WTC11 (cell line): ENCODE results near the gene CLRN3. TPM values are rescaled to one million over a fixed set of nuclear protein-coding genes. Genes with fewer than 3 reads are reported as not detected.

Experiments
- ATAC-seq: fragments of 200-7000 bp; cut with Tn5 transposase; 2 replicates; pipeline ENCODE4 v1.10.0; 2021; ENCODE audit warnings: mild to moderate bottlenecking, moderate library complexity
- CTCF ChIA-PET: fragments of 300-600 bp; sonication (Branson Sonifier 250); formaldehyde crosslinking; loops from one replicate; lab custom pipeline; 2021; ENCODE audit warnings: antibody characterized with exemption; lab: Charles Lee
- POLR2A ChIA-PET: fragments of 350-600 bp; sonication (Branson Sonifier 250); formaldehyde crosslinking; loops from one replicate; lab custom pipeline; 2021; ENCODE audit warnings: antibody characterized with exemption; lab: Charles Lee
- DNase-seq: peaks from one replicate; pipeline ENCODE4 v3.0.0; 2021; ENCODE audit warnings: low spot score
- H3K27ac Mint-ChIP-seq: 2 replicates; pipeline ENCODE4 v1.8.0; 2021; ENCODE audit warnings: mixed read lengths
- H3K27me3 Mint-ChIP-seq: 2 replicates; pipeline ENCODE4 v1.8.0; 2021; ENCODE audit warnings: low read depth, mild to moderate bottlenecking, moderate library complexity, mixed read lengths
- H3K36me3 Mint-ChIP-seq: 2 replicates; pipeline ENCODE4 v1.8.0; 2021; ENCODE audit warnings: mixed read lengths
- H3K4me1 Mint-ChIP-seq: 2 replicates; pipeline ENCODE4 v1.8.0; 2022; ENCODE audit warnings: mixed read lengths
- H3K4me3 Mint-ChIP-seq: 2 replicates; pipeline ENCODE4 v1.8.0; 2021; ENCODE audit warnings: mild to moderate bottlenecking, moderate library complexity, mixed read lengths
- H3K9me3 Mint-ChIP-seq: 2 replicates; pipeline ENCODE4 v1.8.0; 2021; ENCODE audit warnings: mixed read lengths
- EMX1 ChIP-seq: fragments of 250-450 bp; sonication (Bioruptor Pico); IDR thresholded peaks from 2 replicates; pipeline ENCODE4 v1.8.0; 2021; ENCODE audit warnings: mild to moderate bottlenecking
- JAZF1 ChIP-seq: fragments of 250-450 bp; sonication (Bioruptor Pico); IDR thresholded peaks from 2 replicates; pipeline ENCODE4 v1.9.0; 2021; ENCODE audit warnings: moderate library complexity, mild to moderate bottlenecking, inconsistent platforms
- KAT7 ChIP-seq: sonication (generic); formaldehyde crosslinking; IDR thresholded peaks from 2 replicates; pipeline ENCODE4 v1.8.1; 2023; ENCODE audit warnings: missing genetic modification reagents, mild to moderate bottlenecking, borderline replicate concordance
- MYBL2 ChIP-seq: sonication (generic); formaldehyde crosslinking; IDR thresholded peaks from 2 replicates; pipeline ENCODE4 v1.8.1; 2023; ENCODE audit warnings: mild to moderate bottlenecking, moderate library complexity, missing genetic modification reagents
- NFATC4 ChIP-seq: fragments of 250-450 bp; sonication (Bioruptor Pico); IDR thresholded peaks from 2 replicates; pipeline ENCODE4 v1.9.0; 2021; ENCODE audit warnings: mild to moderate bottlenecking
- TEAD1 ChIP-seq: sonication (generic); formaldehyde crosslinking; IDR thresholded peaks from 2 replicates; pipeline ENCODE4 v1.8.0; 2022; ENCODE audit warnings: mild to moderate bottlenecking, missing genetic modification reagents
- ZBTB21 ChIP-seq: sonication (generic); formaldehyde crosslinking; IDR thresholded peaks from 2 replicates; pipeline ENCODE4 v1.8.1; 2023; ENCODE audit warnings: mild to moderate bottlenecking, missing genetic modification reagents, borderline replicate concordance
- total RNA-seq: library from RNA; stranded (reverse); gene quantifications from 3 replicates; pipeline ENCODE4 v1.2.3, GENCODE V29; 2021
- TF ChIP-seq, protein P1 (sequence below): sonication (generic); formaldehyde crosslinking; IDR thresholded peaks from 2 replicates; pipeline ENCODE4 v1.8.1; 2022; ENCODE audit warnings: missing genetic modification reagents, borderline replicate concordance
- TF ChIP-seq, protein P2 (sequence below): sonication (generic); formaldehyde crosslinking; IDR thresholded peaks from 2 replicates; pipeline ENCODE4 v1.8.1; 2022; ENCODE audit warnings: low read depth, missing genetic modification reagents, borderline replicate concordance
- TF ChIP-seq, protein P3 (sequence below): sonication (generic); formaldehyde crosslinking; IDR thresholded peaks from 2 replicates; pipeline ENCODE4 v1.8.1; 2023; ENCODE audit warnings: mild to moderate bottlenecking, missing genetic modification reagents, moderate library complexity
- TF ChIP-seq, protein P4 (sequence below): fragments of 250-450 bp; sonication (Bioruptor Pico); IDR thresholded peaks from 2 replicates; pipeline ENCODE4 v1.9.0; 2021; ENCODE audit warnings: moderate library complexity, mild to moderate bottlenecking, inconsistent platforms, borderline replicate concordance
- TF ChIP-seq, protein P5 (sequence below): sonication (generic); formaldehyde crosslinking; IDR thresholded peaks from 2 replicates; pipeline ENCODE4 v1.8.1; 2023; ENCODE audit warnings: mild to moderate bottlenecking, missing genetic modification reagents, moderate library complexity
- TF ChIP-seq, protein P6 (sequence below): fragments of 200-600 bp; IDR thresholded peaks from 2 replicates; pipeline ENCODE4 v1.8.0; 2022; ENCODE audit warnings: antibody characterized with exemption
- TF ChIP-seq, protein P7 (sequence below): sonication (generic); formaldehyde crosslinking; IDR thresholded peaks from 2 replicates; pipeline ENCODE4 v1.8.1; 2023; ENCODE audit warnings: mild to moderate bottlenecking, missing genetic modification reagents, borderline replicate concordance
- TF ChIP-seq, protein P8 (sequence below): sonication (generic); formaldehyde crosslinking; IDR thresholded peaks from 2 replicates; pipeline ENCODE4 v1.8.0; 2022; ENCODE audit warnings: mild to moderate bottlenecking, missing genetic modification reagents

The CLRN3 gene
- total RNA-seq, 1 experiment from 2014 or later = not detected

DNA sequence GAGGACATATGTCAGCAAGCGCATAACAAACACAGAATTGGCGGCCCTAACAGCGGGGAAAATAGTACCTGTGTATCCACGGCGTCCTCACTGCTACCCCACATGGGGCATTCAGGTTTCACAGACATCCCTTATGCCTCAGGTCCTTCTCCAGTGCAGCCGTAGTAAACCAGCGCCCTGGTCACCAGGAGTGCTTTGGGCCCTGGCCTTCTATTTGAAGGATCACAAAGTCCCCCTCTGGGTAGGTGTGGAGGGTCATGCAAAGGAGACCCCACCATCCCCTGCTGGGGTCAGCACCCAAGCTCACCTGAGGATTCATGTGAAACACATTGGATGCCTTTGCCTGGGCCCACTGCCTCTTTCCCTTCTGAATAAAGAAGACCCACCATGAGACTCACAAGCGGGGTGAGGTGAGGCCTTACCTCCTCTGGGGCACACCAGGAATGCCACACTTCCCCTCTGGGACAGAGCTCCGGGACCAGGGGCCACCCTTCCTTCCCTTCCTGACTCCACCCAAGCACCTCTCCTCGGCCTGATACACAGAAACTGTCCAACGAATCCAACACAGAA, 18.8 kb downstream of the CLRN3 start:
- POLR2A ChIA-PET = no interaction called here

More for the DNA sequence above, 18.8 kb downstream of the CLRN3 start:
- no peak for ATAC-seq
- Mint-ChIP-seq H3K27me3 (no peaks in the 10 kb centered on the region), H3K36me3 (peaks cover 14% of the 10 kb centered on the region), H3K4me3 (no peak overlapping the region), H3K9me3 (peaks cover 15% of the 10 kb centered on the region), H3K27ac (no peak overlapping the region), H3K4me1 (no peaks in the 10 kb centered on the region)
- no peak for TF ChIP-seq JAZF1 (CRISPR knock-in tag)
- TF ChIP-seq, protein P1, sequence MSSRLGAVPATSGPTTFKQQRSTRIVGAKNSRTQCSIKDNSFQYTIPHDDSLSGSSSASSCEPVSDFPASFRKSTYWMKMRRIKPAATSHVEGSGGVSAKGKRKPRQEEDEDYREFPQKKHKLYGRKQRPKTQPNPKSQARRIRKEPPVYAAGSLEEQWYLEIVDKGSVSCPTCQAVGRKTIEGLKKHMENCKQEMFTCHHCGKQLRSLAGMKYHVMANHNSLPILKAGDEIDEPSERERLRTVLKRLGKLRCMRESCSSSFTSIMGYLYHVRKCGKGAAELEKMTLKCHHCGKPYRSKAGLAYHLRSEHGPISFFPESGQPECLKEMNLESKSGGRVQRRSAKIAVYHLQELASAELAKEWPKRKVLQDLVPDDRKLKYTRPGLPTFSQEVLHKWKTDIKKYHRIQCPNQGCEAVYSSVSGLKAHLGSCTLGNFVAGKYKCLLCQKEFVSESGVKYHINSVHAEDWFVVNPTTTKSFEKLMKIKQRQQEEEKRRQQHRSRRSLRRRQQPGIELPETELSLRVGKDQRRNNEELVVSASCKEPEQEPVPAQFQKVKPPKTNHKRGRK (CRISPR knock-in tag) = no peak
- TF ChIP-seq, protein P2, sequence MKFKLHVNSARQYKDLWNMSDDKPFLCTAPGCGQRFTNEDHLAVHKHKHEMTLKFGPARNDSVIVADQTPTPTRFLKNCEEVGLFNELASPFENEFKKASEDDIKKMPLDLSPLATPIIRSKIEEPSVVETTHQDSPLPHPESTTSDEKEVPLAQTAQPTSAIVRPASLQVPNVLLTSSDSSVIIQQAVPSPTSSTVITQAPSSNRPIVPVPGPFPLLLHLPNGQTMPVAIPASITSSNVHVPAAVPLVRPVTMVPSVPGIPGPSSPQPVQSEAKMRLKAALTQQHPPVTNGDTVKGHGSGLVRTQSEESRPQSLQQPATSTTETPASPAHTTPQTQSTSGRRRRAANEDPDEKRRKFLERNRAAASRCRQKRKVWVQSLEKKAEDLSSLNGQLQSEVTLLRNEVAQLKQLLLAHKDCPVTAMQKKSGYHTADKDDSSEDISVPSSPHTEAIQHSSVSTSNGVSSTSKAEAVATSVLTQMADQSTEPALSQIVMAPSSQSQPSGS (CRISPR knock-in tag) = no peak
- TF ChIP-seq MYBL2 (CRISPR knock-in tag) = no peak
- TF ChIP-seq EMX1 (CRISPR knock-in tag) = no peak
- TF ChIP-seq, protein P3, sequence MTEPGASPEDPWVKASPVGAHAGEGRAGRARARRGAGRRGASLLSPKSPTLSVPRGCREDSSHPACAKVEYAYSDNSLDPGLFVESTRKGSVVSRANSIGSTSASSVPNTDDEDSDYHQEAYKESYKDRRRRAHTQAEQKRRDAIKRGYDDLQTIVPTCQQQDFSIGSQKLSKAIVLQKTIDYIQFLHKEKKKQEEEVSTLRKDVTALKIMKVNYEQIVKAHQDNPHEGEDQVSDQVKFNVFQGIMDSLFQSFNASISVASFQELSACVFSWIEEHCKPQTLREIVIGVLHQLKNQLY = no peak
- TF ChIP-seq, protein P4, sequence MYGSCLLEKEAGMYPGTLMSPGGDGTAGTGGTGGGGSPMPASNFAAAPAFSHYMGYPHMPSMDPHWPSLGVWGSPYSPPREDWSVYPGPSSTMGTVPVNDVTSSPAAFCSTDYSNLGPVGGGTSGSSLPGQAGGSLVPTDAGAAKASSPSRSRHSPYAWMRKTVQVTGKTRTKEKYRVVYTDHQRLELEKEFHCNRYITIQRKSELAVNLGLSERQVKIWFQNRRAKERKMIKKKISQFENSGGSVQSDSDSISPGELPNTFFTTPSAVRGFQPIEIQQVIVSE (CRISPR knock-in tag) = no peak
- no peak for TF ChIP-seq ZBTB21 (CRISPR knock-in tag)
- TF ChIP-seq, protein P5, sequence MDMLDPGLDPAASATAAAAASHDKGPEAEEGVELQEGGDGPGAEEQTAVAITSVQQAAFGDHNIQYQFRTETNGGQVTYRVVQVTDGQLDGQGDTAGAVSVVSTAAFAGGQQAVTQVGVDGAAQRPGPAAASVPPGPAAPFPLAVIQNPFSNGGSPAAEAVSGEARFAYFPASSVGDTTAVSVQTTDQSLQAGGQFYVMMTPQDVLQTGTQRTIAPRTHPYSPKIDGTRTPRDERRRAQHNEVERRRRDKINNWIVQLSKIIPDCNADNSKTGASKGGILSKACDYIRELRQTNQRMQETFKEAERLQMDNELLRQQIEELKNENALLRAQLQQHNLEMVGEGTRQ (CRISPR knock-in tag) = no peak
- TF ChIP-seq TEAD1 = no peak
- TF ChIP-seq, protein P6, sequence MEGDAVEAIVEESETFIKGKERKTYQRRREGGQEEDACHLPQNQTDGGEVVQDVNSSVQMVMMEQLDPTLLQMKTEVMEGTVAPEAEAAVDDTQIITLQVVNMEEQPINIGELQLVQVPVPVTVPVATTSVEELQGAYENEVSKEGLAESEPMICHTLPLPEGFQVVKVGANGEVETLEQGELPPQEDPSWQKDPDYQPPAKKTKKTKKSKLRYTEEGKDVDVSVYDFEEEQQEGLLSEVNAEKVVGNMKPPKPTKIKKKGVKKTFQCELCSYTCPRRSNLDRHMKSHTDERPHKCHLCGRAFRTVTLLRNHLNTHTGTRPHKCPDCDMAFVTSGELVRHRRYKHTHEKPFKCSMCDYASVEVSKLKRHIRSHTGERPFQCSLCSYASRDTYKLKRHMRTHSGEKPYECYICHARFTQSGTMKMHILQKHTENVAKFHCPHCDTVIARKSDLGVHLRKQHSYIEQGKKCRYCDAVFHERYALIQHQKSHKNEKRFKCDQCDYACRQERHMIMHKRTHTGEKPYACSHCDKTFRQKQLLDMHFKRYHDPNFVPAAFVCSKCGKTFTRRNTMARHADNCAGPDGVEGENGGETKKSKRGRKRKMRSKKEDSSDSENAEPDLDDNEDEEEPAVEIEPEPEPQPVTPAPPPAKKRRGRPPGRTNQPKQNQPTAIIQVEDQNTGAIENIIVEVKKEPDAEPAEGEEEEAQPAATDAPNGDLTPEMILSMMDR = no peak
- no peak for TF ChIP-seq KAT7 (CRISPR knock-in tag)
- TF ChIP-seq, protein P7, sequence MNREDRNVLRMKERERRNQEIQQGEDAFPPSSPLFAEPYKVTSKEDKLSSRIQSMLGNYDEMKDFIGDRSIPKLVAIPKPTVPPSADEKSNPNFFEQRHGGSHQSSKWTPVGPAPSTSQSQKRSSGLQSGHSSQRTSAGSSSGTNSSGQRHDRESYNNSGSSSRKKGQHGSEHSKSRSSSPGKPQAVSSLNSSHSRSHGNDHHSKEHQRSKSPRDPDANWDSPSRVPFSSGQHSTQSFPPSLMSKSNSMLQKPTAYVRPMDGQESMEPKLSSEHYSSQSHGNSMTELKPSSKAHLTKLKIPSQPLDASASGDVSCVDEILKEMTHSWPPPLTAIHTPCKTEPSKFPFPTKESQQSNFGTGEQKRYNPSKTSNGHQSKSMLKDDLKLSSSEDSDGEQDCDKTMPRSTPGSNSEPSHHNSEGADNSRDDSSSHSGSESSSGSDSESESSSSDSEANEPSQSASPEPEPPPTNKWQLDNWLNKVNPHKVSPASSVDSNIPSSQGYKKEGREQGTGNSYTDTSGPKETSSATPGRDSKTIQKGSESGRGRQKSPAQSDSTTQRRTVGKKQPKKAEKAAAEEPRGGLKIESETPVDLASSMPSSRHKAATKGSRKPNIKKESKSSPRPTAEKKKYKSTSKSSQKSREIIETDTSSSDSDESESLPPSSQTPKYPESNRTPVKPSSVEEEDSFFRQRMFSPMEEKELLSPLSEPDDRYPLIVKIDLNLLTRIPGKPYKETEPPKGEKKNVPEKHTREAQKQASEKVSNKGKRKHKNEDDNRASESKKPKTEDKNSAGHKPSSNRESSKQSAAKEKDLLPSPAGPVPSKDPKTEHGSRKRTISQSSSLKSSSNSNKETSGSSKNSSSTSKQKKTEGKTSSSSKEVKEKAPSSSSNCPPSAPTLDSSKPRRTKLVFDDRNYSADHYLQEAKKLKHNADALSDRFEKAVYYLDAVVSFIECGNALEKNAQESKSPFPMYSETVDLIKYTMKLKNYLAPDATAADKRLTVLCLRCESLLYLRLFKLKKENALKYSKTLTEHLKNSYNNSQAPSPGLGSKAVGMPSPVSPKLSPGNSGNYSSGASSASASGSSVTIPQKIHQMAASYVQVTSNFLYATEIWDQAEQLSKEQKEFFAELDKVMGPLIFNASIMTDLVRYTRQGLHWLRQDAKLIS = no peak
- no peak for TF ChIP-seq NFATC4 (CRISPR knock-in tag)
- TF ChIP-seq, protein P8, sequence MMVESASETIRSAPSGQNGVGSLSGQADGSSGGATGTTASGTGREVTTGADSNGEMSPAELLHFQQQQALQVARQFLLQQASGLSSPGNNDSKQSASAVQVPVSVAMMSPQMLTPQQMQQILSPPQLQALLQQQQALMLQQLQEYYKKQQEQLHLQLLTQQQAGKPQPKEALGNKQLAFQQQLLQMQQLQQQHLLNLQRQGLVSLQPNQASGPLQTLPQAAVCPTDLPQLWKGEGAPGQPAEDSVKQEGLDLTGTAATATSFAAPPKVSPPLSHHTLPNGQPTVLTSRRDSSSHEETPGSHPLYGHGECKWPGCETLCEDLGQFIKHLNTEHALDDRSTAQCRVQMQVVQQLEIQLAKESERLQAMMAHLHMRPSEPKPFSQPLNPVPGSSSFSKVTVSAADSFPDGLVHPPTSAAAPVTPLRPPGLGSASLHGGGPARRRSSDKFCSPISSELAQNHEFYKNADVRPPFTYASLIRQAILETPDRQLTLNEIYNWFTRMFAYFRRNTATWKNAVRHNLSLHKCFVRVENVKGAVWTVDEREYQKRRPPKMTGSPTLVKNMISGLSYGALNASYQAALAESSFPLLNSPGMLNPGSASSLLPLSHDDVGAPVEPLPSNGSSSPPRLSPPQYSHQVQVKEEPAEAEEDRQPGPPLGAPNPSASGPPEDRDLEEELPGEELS (CRISPR knock-in tag) = no peak
- DNase-seq = no peak
- CTCF ChIA-PET = no interaction called here
